IMR-90 (cell line): ENCODE measurements around the gene TMEM135.
"Not testable (repeated sequence)": the region's sequence is repeated elsewhere in the genome, so short reads cannot be mapped to it uniquely, and the experiment has no call there.

ENCODE experiments used
- CEBPB ChIP-seq: IDR thresholded peaks from 2 replicates; pipeline ENCODE4 v1.6.1; 2012; ENCODE audit warnings: low read depth, low read length, improper control_type of control experiment
- FOS ChIP-seq: fragments of 150-350 bp; IDR thresholded peaks from 2 replicates; pipeline ENCODE4 v1.6.1; 2016; ENCODE audit warnings: low read depth, low read length
- MAFK ChIP-seq: IDR thresholded peaks from 2 replicates; pipeline ENCODE4 v1.6.1; 2012; ENCODE audit warnings: low read depth, low read length, improper control_type of control experiment
- MAZ ChIP-seq: IDR thresholded peaks from 2 replicates; pipeline ENCODE4 v1.6.1; 2012; ENCODE audit warnings: low read depth, mild to moderate bottlenecking, low read length, improper control_type of control experiment, moderate library complexity, borderline replicate concordance
- POLR2A ChIP-seq: IDR thresholded peaks from 2 replicates; pipeline ENCODE4 v1.6.1; 2012; ENCODE audit warnings: mild to moderate bottlenecking, low read depth, low read length
- RAD21 ChIP-seq: IDR thresholded peaks from 2 replicates; pipeline ENCODE4 v1.6.1; 2012; ENCODE audit warnings: low read length, improper control_type of control experiment
- RCOR1 ChIP-seq: IDR thresholded peaks from 2 replicates; pipeline ENCODE4 v1.6.1; 2012; ENCODE audit warnings: mild to moderate bottlenecking, low read length, improper control_type of control experiment; ENCODE audit not compliant: insufficient replicate concordance
- RFX5 ChIP-seq: IDR thresholded peaks from 2 replicates; pipeline ENCODE4 v1.8.0; 2012; ENCODE audit warnings: low read depth, mild to moderate bottlenecking, low read length, moderate library complexity
- SMC3 ChIP-seq: fragments of 150-350 bp; IDR thresholded peaks from 2 replicates; pipeline ENCODE4 v1.6.1; 2016; ENCODE audit warnings: low read depth, mild to moderate bottlenecking, antibody characterized with exemption, low read length, moderate library complexity
- TF ChIP-seq, protein P1 (sequence below): conservative IDR thresholded peaks from 2 replicates; pipeline ENCODE4 v1.5.1; 2012; ENCODE audit warnings: mild to moderate bottlenecking, low read depth, low read length, improper control_type of control experiment

DNA sequence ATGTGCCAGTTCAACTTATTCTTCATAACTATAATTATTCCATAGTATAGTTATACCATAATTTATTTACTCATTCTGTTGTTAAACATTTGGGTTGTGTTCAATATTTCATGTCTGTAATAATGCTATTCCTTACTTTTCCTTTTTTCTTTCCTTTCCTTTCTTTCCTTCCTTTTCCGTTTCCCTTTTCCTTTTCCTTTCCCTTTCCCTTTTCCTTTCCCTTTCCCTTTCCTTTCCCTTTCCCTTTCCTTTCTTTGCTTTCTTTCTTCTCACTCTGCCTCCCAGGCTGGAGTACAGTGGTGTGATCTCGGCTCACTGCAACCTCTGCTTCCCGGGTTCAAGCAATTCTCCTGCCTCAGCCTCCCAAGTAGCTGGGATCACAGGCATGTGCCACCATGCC is 151.2 kb downstream of the TMEM135 start:
- TF ChIP-seq RAD21, RCOR1, POLR2A, SMC3, MAFK, CEBPB, MAZ, FOS, RFX5: not testable (repeated sequence)
- TF ChIP-seq, protein P1, sequence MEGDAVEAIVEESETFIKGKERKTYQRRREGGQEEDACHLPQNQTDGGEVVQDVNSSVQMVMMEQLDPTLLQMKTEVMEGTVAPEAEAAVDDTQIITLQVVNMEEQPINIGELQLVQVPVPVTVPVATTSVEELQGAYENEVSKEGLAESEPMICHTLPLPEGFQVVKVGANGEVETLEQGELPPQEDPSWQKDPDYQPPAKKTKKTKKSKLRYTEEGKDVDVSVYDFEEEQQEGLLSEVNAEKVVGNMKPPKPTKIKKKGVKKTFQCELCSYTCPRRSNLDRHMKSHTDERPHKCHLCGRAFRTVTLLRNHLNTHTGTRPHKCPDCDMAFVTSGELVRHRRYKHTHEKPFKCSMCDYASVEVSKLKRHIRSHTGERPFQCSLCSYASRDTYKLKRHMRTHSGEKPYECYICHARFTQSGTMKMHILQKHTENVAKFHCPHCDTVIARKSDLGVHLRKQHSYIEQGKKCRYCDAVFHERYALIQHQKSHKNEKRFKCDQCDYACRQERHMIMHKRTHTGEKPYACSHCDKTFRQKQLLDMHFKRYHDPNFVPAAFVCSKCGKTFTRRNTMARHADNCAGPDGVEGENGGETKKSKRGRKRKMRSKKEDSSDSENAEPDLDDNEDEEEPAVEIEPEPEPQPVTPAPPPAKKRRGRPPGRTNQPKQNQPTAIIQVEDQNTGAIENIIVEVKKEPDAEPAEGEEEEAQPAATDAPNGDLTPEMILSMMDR, result not testable (repeated sequence)
